ENCODE measurements around the gene CFAP100.

The CFAP100 gene

GRCh38 chr3:126394179-126394976, at the start of gene CFAP100:
Gene CFAP100, plus strand, starts transcription at chr3:126394909. Its CDS starts 1,092 bp downstream, at chr3:126396001.
- peak; percentile 24 for DNase-seq (ENCODE audit: low read depth)

GRCh38 chr3:126345231-126345630, 49.5 kb upstream of the CFAP100 start:
- no peak for DNase-seq (ENCODE audit: low read depth)

- no peak for DNase-seq (ENCODE audit: low read depth)
Observed at GRCh38 chr3:126345641-126346460, 48.9 kb upstream of the CFAP100 start.

- DNase-seq (ENCODE audit: low read depth), result no peak
Observed at GRCh38 chr3:126346466-126346865, 48.2 kb upstream of the CFAP100 start.

- DNase-seq (ENCODE audit: low read depth), result no peak
Observed at GRCh38 chr3:126347543-126348161, 47.1 kb upstream of the CFAP100 start.

GRCh38 chr3:126348308-126348920, 46.3 kb upstream of the CFAP100 start:
- no peak for DNase-seq (ENCODE audit: low read depth)

- DNase-seq (ENCODE audit: low read depth), result no peak
Observed at GRCh38 chr3:126349071-126349470, 45.6 kb upstream of the CFAP100 start.

GRCh38 chr3:126349611-126350501, 44.9 kb upstream of the CFAP100 start:
- no peak for DNase-seq (ENCODE audit: low read depth)

- DNase-seq (ENCODE audit: low read depth), result no peak
Observed at GRCh38 chr3:126350502-126351085, 44.1 kb upstream of the CFAP100 start.

- no peak for DNase-seq (ENCODE audit: low read depth)
Observed at GRCh38 chr3:126351086-126351770, 43.5 kb upstream of the CFAP100 start.

GRCh38 chr3:126351771-126352475, 42.8 kb upstream of the CFAP100 start:
- DNase-seq (ENCODE audit: low read depth), result no peak

- peak; percentile 69 for DNase-seq (ENCODE audit: low read depth)
Observed at GRCh38 chr3:126352476-126353454, 41.9 kb upstream of the CFAP100 start.

GRCh38 chr3:126353694-126354321, 40.9 kb upstream of the CFAP100 start:
- DNase-seq (ENCODE audit: low read depth), result no peak

- DNase-seq (ENCODE audit: low read depth), result no peak
Observed at GRCh38 chr3:126354776-126355175, 39.9 kb upstream of the CFAP100 start.

GRCh38 chr3:126355251-126355650, 39.5 kb upstream of the CFAP100 start:
- no peak for DNase-seq (ENCODE audit: low read depth)

- peak; percentile 97 for DNase-seq (ENCODE audit: low read depth)
Observed at GRCh38 chr3:126355777-126356372, 38.8 kb upstream of the CFAP100 start.

Measured in fibroblast of gingiva (primary cell).